Ureter (tissue), 1 donor: ENCODE measurements around the gene RNASE7. TPM values are rescaled to one million over a fixed set of nuclear protein-coding genes. Genes with fewer than 3 reads are reported as not detected.

Source experiments
- DNase-seq: peaks from one replicate; pipeline ENCODE4 v3.0.0-alpha.2; 2020; ENCODE audit warnings: low spot score
- total RNA-seq: library from RNA; stranded (reverse); gene quantifications from one replicate; pipeline ENCODE4 v1.2.4, GENCODE V29; 2023
- donor health status: DM: yes; HTN: yes; CAD: no.

RNASE7 gene
- total RNA-seq, 1 donor from 2014 or later: 0.94 TPM

DNA sequence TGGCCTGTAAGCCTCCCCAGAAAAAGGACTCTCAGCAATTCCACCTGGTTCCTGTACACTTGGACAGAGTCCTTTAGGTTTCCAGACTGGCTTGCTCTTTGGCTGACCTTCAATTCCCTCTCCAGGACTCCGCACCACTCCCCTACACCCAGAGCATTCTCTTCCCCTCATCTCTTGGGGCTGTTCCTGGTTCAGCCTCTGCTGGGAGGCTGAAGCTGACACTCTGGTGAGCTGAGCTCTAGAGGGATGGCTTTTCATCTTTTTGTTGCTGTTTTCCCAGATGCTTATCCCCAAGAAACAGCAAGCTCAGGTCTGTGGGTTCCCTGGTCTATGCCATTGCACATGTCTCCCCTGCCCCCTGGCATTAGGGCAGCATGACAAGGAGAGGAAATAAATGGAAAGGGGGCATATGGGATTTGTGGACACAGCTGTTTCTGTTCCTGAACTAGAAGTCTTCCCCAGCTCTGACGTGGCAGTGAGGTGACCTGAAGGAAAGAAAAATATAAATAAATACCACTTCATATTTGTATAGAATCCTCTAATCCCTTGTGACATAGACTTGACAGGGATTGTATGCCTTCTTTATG lies 1.3 kb downstream of the RNASE7 start:
- no peak for DNase-seq

DNA sequence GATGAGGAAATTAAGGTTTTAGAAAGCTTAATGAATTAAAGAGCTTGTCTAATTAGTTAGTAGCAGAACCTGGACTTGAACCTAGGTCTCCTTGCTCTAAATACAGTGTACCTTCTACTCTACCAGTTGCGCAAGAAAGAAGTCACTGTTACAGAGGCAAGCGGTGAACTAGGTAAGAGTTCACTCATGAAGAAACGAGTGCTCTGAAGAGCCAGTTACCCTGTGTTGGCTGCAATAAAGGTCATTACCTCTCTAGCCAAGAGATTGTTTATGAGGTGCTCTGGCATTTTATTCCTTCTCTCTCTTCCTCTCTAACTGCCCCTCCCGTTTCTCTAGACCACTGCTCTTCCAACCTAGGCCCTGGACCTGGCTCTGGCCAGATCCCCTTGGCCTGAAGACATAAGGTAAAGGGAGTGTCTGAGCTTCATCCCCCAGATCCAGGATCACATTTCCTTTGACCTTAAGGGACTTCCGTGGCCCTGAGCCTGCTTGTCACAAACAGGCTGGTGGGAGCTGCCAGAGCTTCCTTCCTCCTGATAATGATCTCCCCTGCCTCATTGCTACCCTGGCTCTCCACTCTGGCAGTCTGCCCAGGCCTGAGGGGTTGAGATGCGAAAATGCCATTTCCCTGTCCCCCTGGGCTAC lies 1.9 kb downstream of the RNASE7 start:
- no peak for DNase-seq

DNA sequence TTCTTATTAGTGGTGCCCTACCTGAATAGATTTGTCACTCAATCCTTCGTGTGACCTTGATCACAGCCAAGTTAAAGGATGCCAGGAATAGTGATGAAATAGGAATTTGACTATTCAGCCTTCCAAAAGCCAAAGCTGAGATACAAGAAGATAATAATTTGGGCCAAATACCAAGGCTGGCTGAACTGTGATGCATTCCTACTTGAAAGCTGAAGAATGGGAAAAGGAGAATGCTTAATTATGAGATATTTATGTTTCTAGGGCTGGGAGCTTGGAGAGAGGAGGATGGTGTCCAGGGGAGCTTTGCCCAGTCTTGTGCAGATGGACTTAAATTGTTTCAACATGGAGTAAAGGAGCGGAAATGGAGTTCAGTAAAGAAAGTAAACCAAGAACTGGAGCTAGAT lies 5.2 kb downstream of the RNASE7 start:
- no peak for DNase-seq

GRCh38 chr14:21048638-21049037 lies 6.5 kb downstream of the RNASE7 start:
- DNase-seq: no peak

- DNase-seq: no peak
These were observed 7.1 kb downstream of the RNASE7 start for GRCh38 chr14:21049271-21049673.

DNA sequence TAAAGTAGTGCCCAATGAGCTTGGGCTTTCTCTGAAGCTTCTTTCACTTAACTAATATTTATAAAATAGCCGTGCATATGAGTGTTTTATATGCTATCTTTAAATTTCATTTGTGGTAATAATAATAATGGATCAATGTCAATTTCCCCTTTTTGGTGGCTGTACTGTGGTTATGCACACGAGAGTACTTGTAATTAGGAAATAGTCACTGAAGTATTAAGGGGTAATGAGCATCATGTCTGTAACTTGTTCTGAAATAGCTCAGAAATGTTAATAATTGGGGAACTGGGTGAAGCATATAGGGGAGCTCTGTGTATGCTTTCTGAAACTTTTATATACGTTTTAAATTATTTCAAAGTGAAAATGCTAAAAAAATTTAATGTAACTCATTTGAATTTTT lies 8.4 kb downstream of the RNASE7 start:
- DNase-seq: no peak

- DNase-seq: no peak
These were observed 11.3 kb downstream of the RNASE7 start for GRCh38 chr14:21053184-21054122.

DNA sequence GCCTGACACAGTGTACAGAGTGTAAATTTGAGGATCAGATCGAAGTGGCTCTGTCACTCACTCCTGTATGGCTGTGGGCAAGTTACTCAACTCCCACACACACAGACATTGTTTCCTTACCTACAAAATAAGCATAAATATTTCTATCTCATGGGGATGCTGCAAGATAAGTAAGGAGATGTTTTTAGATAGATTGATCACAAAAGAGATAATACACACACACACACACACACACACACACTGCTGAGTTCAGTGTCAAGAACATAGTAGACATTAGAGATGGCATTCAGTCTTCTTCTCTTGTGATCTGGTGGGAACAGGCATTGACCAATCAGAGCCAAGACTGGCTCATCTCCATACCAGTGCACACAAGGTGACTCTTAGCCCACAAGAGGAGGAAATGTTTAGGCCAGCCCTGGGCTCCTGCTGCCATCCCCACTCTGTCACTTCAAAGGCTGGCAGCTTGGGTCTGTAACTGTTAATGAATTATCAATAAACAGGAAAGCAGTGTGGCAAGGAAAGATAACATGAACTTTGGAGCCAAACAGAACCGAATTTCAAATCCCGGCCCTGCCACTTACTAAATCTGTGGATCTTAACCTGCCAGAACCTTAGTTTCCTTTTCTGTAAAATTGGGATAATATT lies 12.1 kb downstream of the RNASE7 start:
- no peak for DNase-seq

- DNase-seq: no peak
These were observed 12.6 kb downstream of the RNASE7 start for GRCh38 chr14:21054768-21055145.

DNA sequence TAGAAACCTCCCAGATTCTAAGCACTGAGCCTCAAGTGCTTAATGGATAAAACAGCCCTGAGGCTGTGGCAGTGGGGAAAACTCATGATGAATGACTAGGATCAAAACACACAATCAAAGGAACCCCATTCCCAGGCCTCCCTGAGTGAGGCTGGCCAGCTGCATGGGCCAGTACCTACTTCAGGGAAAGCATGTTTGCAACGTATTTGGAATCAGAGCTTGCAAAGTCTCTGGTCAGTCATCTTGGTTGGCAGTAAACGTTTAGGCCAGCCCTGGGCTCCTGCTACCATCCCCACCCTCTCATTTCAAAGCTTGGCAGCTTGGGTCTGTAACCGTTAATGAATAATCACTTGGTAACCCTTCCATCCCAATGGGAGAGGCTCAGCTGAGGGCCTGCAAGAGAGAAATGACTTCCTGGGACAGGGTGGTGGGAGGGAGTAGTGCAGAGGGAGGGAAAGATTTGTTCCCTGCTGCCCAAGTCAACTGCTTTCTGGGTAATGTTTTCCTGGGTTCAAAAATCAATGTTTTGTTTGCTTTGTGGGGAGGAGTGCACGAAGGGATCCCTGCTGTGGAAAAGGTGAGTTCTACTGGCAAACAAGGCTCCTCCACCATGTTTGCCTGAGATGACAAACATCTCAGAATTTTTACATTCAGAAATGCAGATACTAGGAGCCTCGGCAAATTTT lies 13.4 kb downstream of the RNASE7 start:
- DNase-seq: no peak

DNA sequence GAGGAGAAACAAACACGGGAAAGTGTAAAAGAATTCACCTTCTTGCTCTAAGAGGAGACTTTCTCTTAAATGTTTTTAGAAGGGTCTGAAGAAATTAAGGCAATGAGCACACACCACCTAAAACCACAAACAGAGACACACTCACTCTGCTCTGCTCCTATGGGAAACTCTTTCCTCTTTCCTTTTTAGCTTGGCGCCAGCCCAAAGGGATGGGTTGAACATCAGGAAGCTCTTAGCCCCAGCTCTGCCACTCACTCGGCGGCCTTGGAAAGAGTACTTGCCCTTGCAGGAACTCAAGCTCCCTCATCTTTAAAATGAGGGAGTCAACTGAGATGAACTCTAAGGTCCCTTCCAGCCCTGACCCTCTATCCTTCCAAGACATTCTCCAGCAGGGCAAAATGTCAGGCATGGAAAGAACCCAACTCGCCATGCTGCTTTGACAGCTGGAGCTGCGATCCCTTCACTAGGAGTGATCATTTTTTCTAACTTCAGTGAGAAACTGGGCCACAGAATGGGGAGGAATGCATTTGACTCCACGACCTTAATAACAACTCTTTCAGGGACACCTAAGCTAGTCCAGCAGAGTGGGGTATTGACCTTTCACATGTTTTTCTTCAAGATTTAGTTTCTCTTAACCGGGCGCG lies 14.5 kb downstream of the RNASE7 start:
- no peak for DNase-seq

- no peak for DNase-seq
These were observed 15.9 kb downstream of the RNASE7 start, which contains the start of gene RNASE8 for GRCh38 chr14:21057803-21058675. TSS of gene RNASE8 (plus strand) at chr14:21057822. CDS start at chr14:21057893, 71 bp downstream.

DNA sequence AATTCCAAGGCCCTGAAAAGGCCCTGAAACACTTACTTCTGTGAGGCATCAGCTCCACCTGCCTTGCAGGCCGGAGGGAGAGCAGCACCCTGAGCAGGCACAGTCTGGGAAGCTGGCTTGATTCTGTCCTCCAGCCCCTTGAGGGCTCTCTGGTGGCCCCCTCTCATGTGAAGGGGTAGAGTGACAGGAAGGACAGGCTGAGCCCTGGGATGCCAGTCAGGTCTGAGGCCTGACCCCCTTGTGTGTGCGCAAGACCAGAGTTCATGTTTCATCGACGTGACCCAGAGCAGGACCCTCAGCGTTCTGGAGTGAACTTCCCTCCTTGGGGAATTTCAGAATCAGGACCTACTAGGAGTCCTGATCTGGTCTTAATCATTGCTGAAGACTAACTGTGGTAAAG lies 16.7 kb downstream of the RNASE7 start:
- DNase-seq: no peak

- DNase-seq: no peak
These were observed 17.9 kb downstream of the RNASE7 start for GRCh38 chr14:21059842-21060613.

DNA sequence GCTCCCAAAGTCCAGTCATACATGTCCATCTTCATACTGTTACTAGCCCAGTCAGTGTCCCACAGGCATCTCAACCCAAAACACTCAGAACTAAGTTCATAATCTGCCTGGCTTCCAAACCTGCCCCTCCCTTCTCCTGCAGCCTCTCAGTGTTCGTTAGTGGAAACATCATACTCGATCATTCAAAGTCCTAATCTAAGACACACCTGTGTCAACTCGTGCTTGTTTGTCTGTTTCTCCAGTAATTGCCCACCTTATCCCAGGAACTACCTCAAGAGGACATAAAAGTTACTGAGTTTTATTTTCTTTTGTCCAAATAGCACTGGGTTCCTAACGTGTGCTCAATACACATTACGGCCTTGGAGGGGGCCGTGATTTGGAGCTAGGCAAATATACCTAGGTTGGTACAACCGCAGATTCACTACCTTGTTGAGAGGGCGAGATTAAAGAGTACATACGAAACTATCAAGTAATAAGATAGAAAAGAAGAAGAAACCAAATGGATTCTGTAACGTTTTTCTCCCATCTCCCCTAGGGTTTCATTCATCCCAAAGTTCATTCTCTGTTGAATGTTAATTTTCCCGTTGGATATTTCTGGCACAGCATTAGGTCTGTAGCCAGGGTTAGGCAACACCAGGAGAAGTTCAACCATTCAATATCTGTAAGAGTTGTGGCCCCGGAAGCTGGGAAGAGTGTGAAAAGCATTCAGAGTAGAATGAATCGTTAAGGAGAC lies 18.6 kb downstream of the RNASE7 start:
- DNase-seq: no peak

DNA sequence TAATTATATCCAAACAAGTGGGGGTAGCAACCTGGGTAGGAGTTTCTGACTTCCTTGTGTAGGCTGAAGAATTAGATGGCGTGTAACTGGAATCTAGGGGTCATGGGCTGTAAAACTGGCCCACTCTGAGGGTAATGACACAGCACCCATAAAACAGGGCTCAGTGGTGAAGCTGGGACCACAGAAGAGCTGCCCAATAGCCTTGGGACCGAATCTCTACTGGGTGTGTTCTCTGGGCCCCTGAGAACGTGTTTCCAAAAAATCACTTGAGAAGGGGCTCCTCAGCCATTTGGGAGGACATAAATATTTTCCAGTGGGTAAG lies 19.1 kb downstream of the RNASE7 start:
- DNase-seq: no peak

- DNase-seq: no peak
These were observed 21.3 kb downstream of the RNASE7 start for GRCh38 chr14:21063479-21063878.

DNA sequence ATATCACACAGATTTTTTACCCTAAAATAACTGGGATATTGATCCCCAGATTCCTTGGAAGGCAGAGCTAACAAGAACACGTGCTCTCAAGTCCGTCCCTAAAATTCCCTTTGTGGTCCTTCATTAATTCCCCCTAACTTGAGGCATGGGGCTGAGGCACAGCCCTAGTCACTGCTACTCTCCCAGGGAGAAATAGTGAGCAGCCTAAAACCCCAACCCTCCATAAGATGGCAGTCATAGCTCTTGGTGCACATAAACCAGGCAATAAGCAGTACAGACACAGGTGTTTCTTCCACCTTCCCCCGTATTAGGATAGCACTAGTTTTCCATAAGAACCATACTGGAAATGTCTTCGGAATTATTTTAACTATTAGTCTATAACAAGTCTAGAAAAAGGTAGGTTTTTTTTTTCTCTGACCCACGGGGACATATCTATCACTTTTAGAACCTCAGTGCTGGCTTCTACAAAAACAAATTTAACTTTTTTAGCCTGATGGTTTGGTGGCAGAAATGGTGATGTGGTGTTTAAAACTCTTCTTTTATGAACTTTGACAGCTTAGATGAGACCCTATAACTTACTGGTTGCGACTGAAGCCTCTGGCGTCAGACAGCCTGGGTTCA lies 24.8 kb downstream of the RNASE7 start:
- DNase-seq: no peak
